ENCODE data around the gene VEPH1.

Gene VEPH1

GRCh38 chr3:157442729-157443128, 60.5 kb downstream of the VEPH1 start:
- no peak for TF ChIP-seq CTCF (IDR thresholded peaks at IDR 0.05)
- Histone ChIP-seq H3K9me3 (no peaks in the 10 kb centered on the region), H3K4me3 (ENCODE audit: low read depth in 1 of 2, low read length in 1 of 2) (no peak overlapping the region), H3K36me3 (peaks cover 6% of the 10 kb centered on the region), H3K27me3 (no peaks in the 10 kb centered on the region), H3K27ac (peak overlapping the region; percentile 34), H3K4me1 (ENCODE audit: control insufficient read depth in 1 of 2, insufficient read depth in 1 of 2, low read depth in 1 of 2, low read length in 1 of 2) (peaks cover 69 to 73% of the 10 kb centered on the region in 2 experiments)

GRCh38 chr3:157441102-157441624, 62.1 kb downstream of the VEPH1 start:
- Histone ChIP-seq H3K9me3 (no peaks in the 10 kb centered on the region), H3K36me3 (peaks cover 6% of the 10 kb centered on the region), H3K27ac (no peak overlapping the region), H3K27me3 (no peaks in the 10 kb centered on the region), H3K4me1 (ENCODE audit: control insufficient read depth in 1 of 2, insufficient read depth in 1 of 2, low read depth in 1 of 2, low read length in 1 of 2) (peaks cover 73 to 76% of the 10 kb centered on the region in 2 experiments), H3K4me3 (ENCODE audit: low read depth in 1 of 2, low read length in 1 of 2) (no peak overlapping the region)
- TF ChIP-seq CTCF (IDR thresholded peaks at IDR 0.05): no peak

GRCh38 chr3:157438194-157438730, 65.0 kb downstream of the VEPH1 start:
- peaks cover 50 to 51% of the 10 kb centered on the region in 2 experiments for H3K4me1 ChIP-seq (ENCODE audit: control insufficient read depth in 1 of 2, insufficient read depth in 1 of 2, low read depth in 1 of 2, low read length in 1 of 2)
- peaks cover 6% of the 10 kb centered on the region for H3K36me3 ChIP-seq
- peak overlapping the region; percentile 74 for H3K27ac ChIP-seq
- H3K4me3 ChIP-seq (ENCODE audit: low read depth in 1 of 2, low read length in 1 of 2): peak overlapping the region; percentile 71 to 76
- H3K9me3 ChIP-seq: no peaks in the 10 kb centered on the region
- H3K27me3 ChIP-seq: no peaks in the 10 kb centered on the region
- no peak for TF ChIP-seq CTCF (IDR thresholded peaks at IDR 0.05)

- no peak for TF ChIP-seq CTCF (IDR thresholded peaks at IDR 0.05)
- Histone ChIP-seq H3K36me3 (no peaks in the 10 kb centered on the region), H3K4me3 (ENCODE audit: low read depth in 1 of 2, low read length in 1 of 2) (peak within 1 kb of the TSS; percentile 71 to 76), H3K9me3 (no peaks in the 10 kb centered on the region), H3K4me1 (ENCODE audit: control insufficient read depth in 1 of 2, insufficient read depth in 1 of 2, low read depth in 1 of 2, low read length in 1 of 2) (peaks cover 40 to 43% of the 10 kb centered on the region in 2 experiments), H3K27me3 (no peaks in the 10 kb centered on the region), H3K27ac (peak within 1 kb of the TSS; percentile 74)
Observed at GRCh38 chr3:157436583-157437291, 66.5 kb downstream of the VEPH1 start, which contains the start of gene PTX3. PTX3 (plus strand) TSS chr3:157436850; CDS start chr3:157436934, 84 bp downstream.

GRCh38 chr3:157429708-157430107, 73.5 kb downstream of the VEPH1 start:
- Histone ChIP-seq H3K4me3 (ENCODE audit: low read depth in 1 of 2, low read length in 1 of 2) (no peak overlapping the region), H3K9me3 (no peaks in the 10 kb centered on the region), H3K4me1 (ENCODE audit: control insufficient read depth in 1 of 2, insufficient read depth in 1 of 2, low read depth in 1 of 2, low read length in 1 of 2) (no peaks in the 10 kb centered on the region), H3K27me3 (no peaks in the 10 kb centered on the region), H3K36me3 (no peaks in the 10 kb centered on the region), H3K27ac (no peak overlapping the region)
- no peak for TF ChIP-seq CTCF (IDR thresholded peaks at IDR 0.05)

All from neutrophil (primary cell).